Trophoblast cell (in vitro differentiated cells and primary cell): ENCODE data around the gene CCDC97.
A peak's percentile ranks its signal among the peaks of the same experiment; 100 is the strongest.
"Not testable (repeated sequence)": the region's sequence is repeated elsewhere in the genome, so short reads cannot be mapped to it uniquely, and the experiment has no call there.

Experiments
- DNase-seq, 2 donors: peaks; one replicate each; pipeline ENCODE4 v3.0.0-alpha.2; 2016
- H2AFZ ChIP-seq: 2 replicates; pipeline ENCODE4 v1.6.1; 2013; ENCODE audit warnings: low read length, moderate library complexity, mild to moderate bottlenecking; ENCODE audit not compliant: insufficient read depth, poor library complexity
- H2AK5ac ChIP-seq: 2 replicates; pipeline ENCODE4 v1.6.1; 2013; ENCODE audit warnings: mild to moderate bottlenecking, low read length
- H2BK120ac ChIP-seq: 2 replicates; pipeline ENCODE4 v1.6.1; 2013; ENCODE audit warnings: low read length, mild to moderate bottlenecking, moderate library complexity; ENCODE audit not compliant: insufficient read depth, poor library complexity
- H2BK12ac ChIP-seq: 2 replicates; pipeline ENCODE4 v1.6.1; 2013; ENCODE audit warnings: mild to moderate bottlenecking, low read length, moderate library complexity
- H2BK5ac ChIP-seq: 2 replicates; pipeline ENCODE4 v1.6.1; 2013; ENCODE audit warnings: low read length, low read depth, moderate library complexity, mild to moderate bottlenecking; ENCODE audit not compliant: poor library complexity
- H3K14ac ChIP-seq: 2 replicates; pipeline ENCODE4 v1.6.1; 2013; ENCODE audit warnings: mild to moderate bottlenecking, low read length
- H3K18ac ChIP-seq: 2 replicates; pipeline ENCODE4 v1.6.1; 2013; ENCODE audit warnings: mild to moderate bottlenecking, low read length
- H3K23ac ChIP-seq: 2 replicates; pipeline ENCODE4 v1.6.1; 2013; ENCODE audit warnings: low read length
- H3K27ac ChIP-seq: 2 replicates; pipeline ENCODE4 v1.5.1; 2013; ENCODE audit warnings: low read depth, mild to moderate bottlenecking, inconsistent platforms, low read length, moderate library complexity
- H3K27me3 ChIP-seq: 2 replicates; pipeline ENCODE4 v1.6.1; 2013; ENCODE audit warnings: inconsistent platforms, mild to moderate bottlenecking, low read length, moderate library complexity; ENCODE audit not compliant: insufficient read depth
- H3K36me3 ChIP-seq, 2 experiments: 1 replicate in 1 of 2; 2 replicates in 1 of 2; pipeline ENCODE4 v1.6.1; 2013; ENCODE audit warnings: low read length in 2 of 2, mild to moderate bottlenecking in 2 of 2, moderate library complexity in 1 of 2; ENCODE audit not compliant: insufficient read depth in 2 of 2, control insufficient read depth in 1 of 2
- H3K4ac ChIP-seq: 2 replicates; pipeline ENCODE4 v1.6.1; 2013; ENCODE audit warnings: low read depth, mild to moderate bottlenecking, low read length, moderate library complexity
- H3K4me1 ChIP-seq, 2 experiments: 1 replicate in 1 of 2; 2 replicates in 1 of 2; pipeline ENCODE4 v1.6.1; 2013; ENCODE audit warnings: low read length in 2 of 2, mild to moderate bottlenecking in 2 of 2, moderate library complexity in 1 of 2; ENCODE audit not compliant: insufficient read depth in 2 of 2, control insufficient read depth in 1 of 2
- H3K4me2 ChIP-seq: 2 replicates; pipeline ENCODE4 v1.6.1; 2013; ENCODE audit warnings: inconsistent platforms, mild to moderate bottlenecking, low read length, moderate library complexity
- H3K4me3 ChIP-seq: 2 replicates; pipeline ENCODE4 v1.5.1; 2013; ENCODE audit warnings: mild to moderate bottlenecking, low read depth, low read length, inconsistent platforms
- H3K79me1 ChIP-seq: one replicate; pipeline ENCODE4 v1.6.1; 2013; ENCODE audit warnings: low read length
- H3K79me2 ChIP-seq: 2 replicates; pipeline ENCODE4 v1.6.1; 2013; ENCODE audit warnings: low read length, mild to moderate bottlenecking; ENCODE audit not compliant: control insufficient read depth, insufficient read depth, poor library complexity
- H3K9ac ChIP-seq: 2 replicates; pipeline ENCODE4 v1.6.1; 2013; ENCODE audit warnings: mild to moderate bottlenecking, low read length
- H3K9me3 ChIP-seq: 2 replicates; pipeline ENCODE4 v1.6.1; 2013; ENCODE audit warnings: low read depth, mild to moderate bottlenecking, control low read depth, inconsistent platforms, low read length; ENCODE audit not compliant: insufficient read depth
- H4K12ac ChIP-seq: 2 replicates; pipeline ENCODE4 v1.6.1; 2013; ENCODE audit warnings: low read depth, mild to moderate bottlenecking, low read length, moderate library complexity
- H4K8ac ChIP-seq: 2 replicates; pipeline ENCODE4 v1.6.1; 2013; ENCODE audit warnings: low read depth, mild to moderate bottlenecking, low read length, moderate library complexity
- H4K91ac ChIP-seq: one replicate; pipeline ENCODE4 v1.6.1; 2013; ENCODE audit warnings: low read depth, mild to moderate bottlenecking, low read length, moderate library complexity
- WGBS: extraction: QIAGEN DNeasy Blood & Tissue Kit; methylation state at CpG from one replicate; pipeline ENCODE4 v1.1.7; 2013; ENCODE audit warnings: missing lambda C conversion rate; ENCODE audit not compliant: insufficient read length, insufficient coverage; ENCODE audit errors: extremely low coverage; 5-methylcytosine and 5-hydroxymethylcytosine counted together

Gene CCDC97

GRCh38 chr19:41346916-41347315 is 36.9 kb downstream of the CCDC97 start:
- H3K79me1 ChIP-seq, result not testable (repeated sequence)
- no CpG with 5 or more reads among the region's 9 CpGs for WGBS

GRCh38 chr19:41350735-41351338 is 40.9 kb downstream of the CCDC97 start:
- no peak overlapping the region for H2AK5ac ChIP-seq
- no peak overlapping the region for H2BK120ac ChIP-seq
- peak overlapping the region; percentile 55 for H3K18ac ChIP-seq
- H3K4me2 ChIP-seq, result peak overlapping the region; percentile 75
- peak overlapping the region; percentile 9 for H3K14ac ChIP-seq
- H3K27ac ChIP-seq, result no peak overlapping the region
- peak overlapping the region; percentile 24 for H3K9ac ChIP-seq
- no peak overlapping the region for H2BK5ac ChIP-seq
- peaks cover 26% of the 10 kb centered on the region for H3K79me1 ChIP-seq
- H3K36me3 ChIP-seq, result peaks cover 14 to 19% of the 10 kb centered on the region in 2 experiments
- H3K79me2 ChIP-seq, result peaks cover 18% of the 10 kb centered on the region
- H3K4ac ChIP-seq, result no peak overlapping the region
- peak overlapping the region; percentile 23 for H3K23ac ChIP-seq
- WGBS, result no CpG with 5 or more reads among the region's 22 CpGs
- H2BK12ac ChIP-seq, result no peak overlapping the region
- H3K4me1 ChIP-seq, result peaks cover 0 to 8% of the 10 kb centered on the region in 2 experiments
- H4K91ac ChIP-seq, result no peak overlapping the region
- peaks cover 5% of the 10 kb centered on the region for H3K9me3 ChIP-seq
- no peak overlapping the region for H2AFZ ChIP-seq
- no peak for DNase-seq
- H3K4me3 ChIP-seq, result peak overlapping the region; percentile 82
- H3K27me3 ChIP-seq, result peaks cover 13% of the 10 kb centered on the region
- no peak overlapping the region for H4K12ac ChIP-seq
- no peak overlapping the region for H4K8ac ChIP-seq

More at GRCh38 chr19:41346916-41347315, 36.9 kb downstream of the CCDC97 start:
- not testable (repeated sequence) for H3K9me3 ChIP-seq, H4K8ac ChIP-seq, H2AFZ ChIP-seq, H3K4me3 ChIP-seq, DNase-seq, H3K27me3 ChIP-seq, H2BK5ac ChIP-seq, H3K27ac ChIP-seq, H4K91ac ChIP-seq, H3K4me2 ChIP-seq, H3K23ac ChIP-seq, H3K79me2 ChIP-seq, H2AK5ac ChIP-seq, H3K4ac ChIP-seq, H3K14ac ChIP-seq, H2BK120ac ChIP-seq, H3K9ac ChIP-seq, H4K12ac ChIP-seq, H2BK12ac ChIP-seq, H3K18ac ChIP-seq, H3K4me1 ChIP-seq
- peaks cover 45 to 47% of the 10 kb centered on the region in 2 experiments for H3K36me3 ChIP-seq

GRCh38 chr19:41351339-41352245 is 41.6 kb downstream of the CCDC97 start:
- Histone ChIP-seq H3K27me3 (peaks cover 13% of the 10 kb centered on the region), H2BK12ac (no peak overlapping the region), H3K9ac (peak overlapping the region; percentile 69), H3K23ac (no peak overlapping the region), H3K14ac (peak overlapping the region; percentile 57), H3K4me3 (peak overlapping the region; percentile 82), H3K79me1 (peaks cover 26% of the 10 kb centered on the region), H2BK120ac (peak overlapping the region; percentile 34), H2AFZ (no peak overlapping the region), H4K12ac (no peak overlapping the region), H3K36me3 (peaks cover 10 to 12% of the 10 kb centered on the region in 2 experiments), H3K4me1 (peaks cover 0 to 8% of the 10 kb centered on the region in 2 experiments), H2BK5ac (no peak overlapping the region), H3K27ac (no peak overlapping the region), H3K79me2 (peaks cover 18% of the 10 kb centered on the region), H4K8ac (no peak overlapping the region), H3K18ac (peak overlapping the region; percentile 55), H3K4me2 (peak overlapping the region; percentile 75), H4K91ac (peak overlapping the region; percentile 30), H3K4ac (no peak overlapping the region), H2AK5ac (no peak overlapping the region), H3K9me3 (peaks cover 5% of the 10 kb centered on the region)
- DNase-seq, result peak; percentile 53 to 62
- WGBS, result no CpG with 5 or more reads among the region's 58 CpGs

- no peak for DNase-seq
- Histone ChIP-seq H3K27ac (no peak overlapping the region), H4K12ac (no peak overlapping the region), H2AK5ac (no peak overlapping the region), H3K4me2 (peak overlapping the region; percentile 75), H3K27me3 (peaks cover 13% of the 10 kb centered on the region), H3K4me3 (peak overlapping the region; percentile 82), H2AFZ (no peak overlapping the region), H3K9me3 (peaks cover 5% of the 10 kb centered on the region), H2BK120ac (no peak overlapping the region), H3K18ac (peak overlapping the region; percentile 55), H3K79me1 (peaks cover 26% of the 10 kb centered on the region), H2BK5ac (no peak overlapping the region), H3K9ac (peak overlapping the region; percentile 49), H3K79me2 (peaks cover 18% of the 10 kb centered on the region), H3K36me3 (peaks cover 7 to 8% of the 10 kb centered on the region in 2 experiments), H3K23ac (no peak overlapping the region), H3K14ac (peak overlapping the region; percentile 57), H4K8ac (peak overlapping the region; percentile 58), H4K91ac (peak overlapping the region; percentile 86), H3K4ac (peak overlapping the region; percentile 32), H3K4me1 (peaks cover 0 to 8% of the 10 kb centered on the region in 2 experiments), H2BK12ac (no peak overlapping the region)
- no CpG with 5 or more reads among the region's 12 CpGs for WGBS
Observed at GRCh38 chr19:41352279-41352608, 42.3 kb downstream of the CCDC97 start.
